ENCODE measurements around the gene IARS2.
"Not testable (repeated sequence)": the region's sequence is repeated elsewhere in the genome, so short reads cannot be mapped to it uniquely, and the experiment has no call there.

The IARS2 gene

DNA sequence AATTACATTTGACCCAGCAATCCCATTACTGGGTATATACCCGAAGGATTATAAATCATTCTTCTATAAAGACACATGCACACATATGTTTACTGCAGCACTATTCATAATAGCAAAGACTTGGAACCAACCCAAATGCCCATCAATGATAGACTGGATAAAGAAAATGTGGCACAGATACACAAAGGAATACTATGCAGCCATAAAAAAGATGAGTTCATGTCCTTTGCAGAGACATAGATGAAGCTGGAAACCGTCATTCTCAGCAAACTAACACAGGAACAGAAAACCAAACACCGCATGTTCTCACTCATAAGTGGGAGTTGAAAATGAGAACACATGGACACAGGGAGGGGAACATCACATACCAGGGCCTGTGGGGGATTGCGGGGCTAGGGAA lies 76.0 kb downstream of the IARS2 start:
- not testable (repeated sequence) for DNase-seq

GRCh38 chr1:220170836-220171526 lies 77.0 kb downstream of the IARS2 start:
- no peak for DNase-seq

DNA sequence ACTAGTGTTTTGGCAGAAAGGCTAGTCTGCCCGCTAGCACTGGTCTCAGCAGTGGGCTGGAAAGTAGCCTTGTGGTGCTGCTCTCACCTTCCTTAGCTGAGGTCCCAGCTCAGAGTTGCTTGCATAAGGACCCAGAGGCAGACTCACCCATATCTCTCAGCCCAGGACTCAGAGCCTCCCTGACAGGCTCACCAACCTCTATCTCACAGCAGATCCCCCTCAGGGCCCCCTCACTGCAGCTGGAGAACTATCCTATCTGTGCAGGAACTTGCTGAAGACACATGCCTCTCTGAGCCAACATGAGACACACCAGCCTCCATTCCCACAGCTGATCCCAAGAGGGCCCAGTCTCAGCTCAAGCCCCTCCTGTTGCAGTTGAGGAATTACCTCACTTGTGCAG lies 82.6 kb downstream of the IARS2 start:
- no peak for DNase-seq

GRCh38 chr1:220182111-220182510 lies 88.2 kb downstream of the IARS2 start:
- no peak for DNase-seq

DNA sequence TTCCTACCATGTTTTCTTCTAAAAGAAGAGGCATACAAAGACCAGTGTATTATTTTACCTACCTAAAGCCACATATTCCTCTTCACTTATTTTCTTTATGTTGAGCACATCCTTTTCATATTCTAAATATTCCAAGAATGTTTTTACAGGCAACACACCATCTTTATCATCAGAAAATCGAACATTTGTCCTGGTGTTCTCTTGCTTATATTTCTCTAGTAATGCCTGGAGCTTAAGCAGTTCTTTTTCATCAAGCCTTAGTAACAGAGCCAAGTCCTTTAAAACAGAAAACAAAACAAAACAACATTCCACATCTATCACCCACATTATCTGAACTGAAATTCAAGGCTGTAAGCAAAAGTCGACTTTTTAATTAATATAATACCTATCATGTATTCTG lies 88.7 kb downstream of the IARS2 start:
- no peak for DNase-seq

DNA sequence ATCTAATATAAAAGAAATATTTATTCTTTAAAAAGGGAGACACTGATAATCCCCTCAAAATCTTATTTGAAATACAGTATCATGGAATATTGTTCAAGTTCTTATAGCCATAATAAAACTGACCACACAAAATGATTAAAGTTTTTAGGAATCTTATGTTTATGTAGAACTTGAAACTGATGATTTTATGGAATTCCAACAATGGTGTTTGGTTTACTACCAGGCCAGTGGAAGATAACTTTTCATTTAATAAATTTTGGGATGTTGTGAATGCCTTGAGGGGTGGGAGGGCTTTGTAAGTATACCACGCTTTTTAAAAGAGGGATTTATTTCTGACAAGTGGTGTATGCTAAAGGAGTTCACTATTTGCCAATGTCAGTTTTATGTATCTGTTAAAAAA lies 90.6 kb downstream of the IARS2 start:
- no peak for DNase-seq

- DNase-seq = no peak
Observed at GRCh38 chr1:220186752-220187151, 92.8 kb downstream of the IARS2 start.

GRCh38 chr1:220188538-220188937 lies 94.6 kb downstream of the IARS2 start:
- DNase-seq = no peak

DNA sequence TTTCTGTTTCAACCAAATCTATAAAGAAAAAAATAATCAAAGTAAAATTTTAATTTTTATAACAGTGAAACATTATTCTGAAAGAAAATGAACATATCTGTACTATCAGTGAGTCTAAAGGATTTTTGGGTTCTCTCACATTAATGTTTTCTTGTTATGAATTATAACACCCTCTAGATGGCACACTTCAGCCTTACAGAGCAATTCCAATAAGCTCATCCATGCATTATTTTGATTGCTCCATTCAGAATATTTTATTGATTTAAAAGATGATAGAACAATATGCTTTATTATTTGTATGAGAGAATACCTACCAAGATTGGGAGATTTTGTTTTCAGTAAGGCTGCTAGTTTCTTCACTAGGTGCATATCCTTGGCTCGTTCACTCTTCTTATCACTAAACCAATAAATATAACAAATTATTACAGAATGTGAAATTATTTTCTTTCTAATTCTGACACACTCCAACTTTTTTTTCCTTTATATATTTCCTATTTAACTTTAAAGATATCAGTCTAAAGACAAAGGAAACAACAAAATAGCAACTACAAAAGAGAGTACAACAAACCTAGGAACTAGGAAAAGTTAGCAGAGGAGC lies 95.9 kb downstream of the IARS2 start:
- DNase-seq = peak; percentile 2

DNA sequence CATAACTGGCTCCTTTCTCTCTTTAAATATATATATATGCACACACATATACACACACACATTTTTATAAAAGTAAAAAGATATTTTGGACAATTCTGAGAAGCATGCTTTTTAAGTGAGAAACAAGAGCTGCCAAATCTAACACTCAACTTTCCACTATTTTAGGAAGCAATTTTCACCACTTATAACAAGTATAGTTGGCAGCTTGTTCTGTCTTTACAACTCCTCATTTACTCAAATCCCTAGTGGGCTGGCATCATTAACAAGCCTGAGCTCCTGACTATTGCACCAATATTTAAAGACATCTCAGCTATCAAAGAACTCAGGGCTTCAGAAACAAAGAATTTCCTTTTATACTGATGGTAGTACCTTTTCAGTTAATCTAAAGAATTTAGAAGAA lies 101.8 kb downstream of the IARS2 start:
- DNase-seq = no peak

All from NCI-H1436 treated with DMSO at 0.1 percent for 48 hours (cell line).